Brain microvascular endothelial cell (primary cell): Measurements from ENCODE around the gene OR2A5.

Experiments used
- DNase-seq: peaks from one replicate; pipeline ENCODE4 v3.0.0-alpha.2; 2020
- H3K27ac ChIP-seq: fragments of 250-450 bp; sonication (Bioruptor Pico); 2 replicates; pipeline ENCODE4 v1.5.1; 2020; ENCODE audit warnings: mild to moderate bottlenecking, moderate library complexity
- H3K27me3 ChIP-seq: fragments of 250-450 bp; sonication (Bioruptor Pico); replicated peaks from 2 replicates; pipeline ENCODE4 v1.5.1; 2020; ENCODE audit warnings: mild to moderate bottlenecking
- H3K36me3 ChIP-seq: fragments of 250-450 bp; sonication (Bioruptor Pico); replicated peaks from 2 replicates; pipeline ENCODE4 v1.5.1; 2020; ENCODE audit warnings: mild to moderate bottlenecking
- H3K4me3 ChIP-seq: 2 replicates; pipeline ENCODE4 v1.5.1; 2011; ENCODE audit warnings: low read depth, mild to moderate bottlenecking, control low read depth, low read length, moderate library complexity
- in situ Hi-C: cut with HindIII; loops from 2 replicates; pipeline ENCODE4 v1.10.0; 2017; ENCODE audit warnings: low sequenced_read_pairs, low pct_ligation_motif_present
- TF ChIP-seq, protein P1 (sequence below): IDR thresholded peaks from 2 replicates; pipeline ENCODE4 v1.5.1; 2011; ENCODE audit warnings: low read depth, mild to moderate bottlenecking, moderate library complexity, low read length, control low read depth, inconsistent platforms; ENCODE audit errors: missing control alignments

The OR2A5 gene

GRCh38 chr7:144022169-144022568 lies 26.6 kb upstream of the OR2A5 start:
- TF ChIP-seq, protein P1, sequence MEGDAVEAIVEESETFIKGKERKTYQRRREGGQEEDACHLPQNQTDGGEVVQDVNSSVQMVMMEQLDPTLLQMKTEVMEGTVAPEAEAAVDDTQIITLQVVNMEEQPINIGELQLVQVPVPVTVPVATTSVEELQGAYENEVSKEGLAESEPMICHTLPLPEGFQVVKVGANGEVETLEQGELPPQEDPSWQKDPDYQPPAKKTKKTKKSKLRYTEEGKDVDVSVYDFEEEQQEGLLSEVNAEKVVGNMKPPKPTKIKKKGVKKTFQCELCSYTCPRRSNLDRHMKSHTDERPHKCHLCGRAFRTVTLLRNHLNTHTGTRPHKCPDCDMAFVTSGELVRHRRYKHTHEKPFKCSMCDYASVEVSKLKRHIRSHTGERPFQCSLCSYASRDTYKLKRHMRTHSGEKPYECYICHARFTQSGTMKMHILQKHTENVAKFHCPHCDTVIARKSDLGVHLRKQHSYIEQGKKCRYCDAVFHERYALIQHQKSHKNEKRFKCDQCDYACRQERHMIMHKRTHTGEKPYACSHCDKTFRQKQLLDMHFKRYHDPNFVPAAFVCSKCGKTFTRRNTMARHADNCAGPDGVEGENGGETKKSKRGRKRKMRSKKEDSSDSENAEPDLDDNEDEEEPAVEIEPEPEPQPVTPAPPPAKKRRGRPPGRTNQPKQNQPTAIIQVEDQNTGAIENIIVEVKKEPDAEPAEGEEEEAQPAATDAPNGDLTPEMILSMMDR: no peak

DNA sequence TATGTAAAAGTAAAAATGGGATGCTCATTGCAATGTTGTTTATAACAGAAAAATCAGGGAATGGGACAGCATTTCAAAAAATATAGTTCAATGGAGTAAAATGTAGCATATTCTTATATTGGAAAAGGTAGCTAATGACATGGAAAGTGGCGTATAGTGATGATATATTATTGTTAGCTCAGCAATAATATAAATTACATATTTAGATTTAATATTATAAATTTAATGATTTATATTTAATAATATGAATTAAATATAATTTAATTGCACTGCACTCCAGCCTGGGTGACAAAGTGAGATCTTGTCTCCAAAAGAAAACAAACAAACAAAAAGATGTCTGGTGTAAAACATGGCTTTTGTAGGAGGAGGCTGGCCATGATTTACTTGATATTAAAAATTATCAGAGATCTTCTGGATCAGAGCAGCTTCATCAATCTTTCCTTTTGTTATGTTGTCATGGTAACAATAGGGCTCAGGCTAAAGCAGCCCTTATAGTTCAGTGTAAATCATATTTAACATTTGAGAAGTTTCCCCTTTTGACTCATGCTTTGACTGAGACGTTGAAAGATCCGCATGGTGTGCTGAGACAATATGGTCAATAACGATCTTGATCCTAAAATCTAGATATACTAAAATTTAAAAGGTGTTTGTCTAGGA lies 25.4 kb upstream of the OR2A5 start:
- Histone ChIP-seq H3K27ac (no peak overlapping the region), H3K4me3 (no peak overlapping the region), H3K36me3 (no peaks in the 10 kb centered on the region), H3K27me3 (no peaks in the 10 kb centered on the region)
- TF ChIP-seq, protein P1: no peak
- DNase-seq: no peak
- in situ Hi-C loops: no loop called here

More at GRCh38 chr7:144022169-144022568, 26.6 kb upstream of the OR2A5 start:
- Histone ChIP-seq H3K27me3 (no peaks in the 10 kb centered on the region), H3K36me3 (no peaks in the 10 kb centered on the region), H3K27ac (no peak overlapping the region), H3K4me3 (no peak overlapping the region)
- in situ Hi-C loops: no loop called here
- DNase-seq: no peak

- in situ Hi-C loops: no loop called here
- H3K4me3 ChIP-seq: no peak overlapping the region
- DNase-seq: no peak
- no peak overlapping the region for H3K27ac ChIP-seq
- no peaks in the 10 kb centered on the region for H3K36me3 ChIP-seq
- H3K27me3 ChIP-seq: no peaks in the 10 kb centered on the region
- TF ChIP-seq, protein P1: no peak
Measured at GRCh38 chr7:144024213-144024612, 24.5 kb upstream of the OR2A5 start.

GRCh38 chr7:144026203-144026883 lies 22.4 kb upstream of the OR2A5 start:
- Histone ChIP-seq H3K4me3 (no peak overlapping the region), H3K27ac (no peak overlapping the region), H3K36me3 (no peaks in the 10 kb centered on the region), H3K27me3 (no peaks in the 10 kb centered on the region)
- TF ChIP-seq, protein P1: no peak
- no peak for DNase-seq
- in situ Hi-C loops: no loop called here

GRCh38 chr7:144027070-144027469 lies 21.7 kb upstream of the OR2A5 start:
- in situ Hi-C loops: no loop called here
- DNase-seq: no peak
- Histone ChIP-seq H3K4me3 (no peak overlapping the region), H3K36me3 (no peaks in the 10 kb centered on the region), H3K27me3 (no peaks in the 10 kb centered on the region), H3K27ac (peak overlapping the region; percentile 56)
- TF ChIP-seq, protein P1: peak; percentile 27
